ENCODE data around the gene WDR3.

WDR3 gene

GRCh38 chr1:117967881-117968280 lies 38.3 kb downstream of the WDR3 start:
- Histone ChIP-seq H3K27me3 (no peaks in the 10 kb centered on the region), H3K4me3 (no peak overlapping the region), H3K4me2 (no peak overlapping the region), H3K4me1 (no peaks in the 10 kb centered on the region), H4K20me1 (no peaks in the 10 kb centered on the region; a peak in 1 of 22 replicates), H3K9ac (no peak overlapping the region), H3K27ac (no peak overlapping the region), H3K9me3 (replicated peaks in 1 of 11) (no peaks in the 10 kb centered on the region), H3K36me3 (peaks cover 2 to 28% (median 11%) of the 10 kb centered on the region in 11 experiments; a peak in 15 of 22 replicates)
- no peak for TF ChIP-seq Cebpa-rat (IDR thresholded peaks at IDR 0.05)

- Histone ChIP-seq H3K9me3 (replicated peaks in 1 of 11) (no peaks in the 10 kb centered on the region), H3K4me3 (no peak overlapping the region), H3K9ac (no peak overlapping the region), H3K4me1 (no peaks in the 10 kb centered on the region), H4K20me1 (no peaks in the 10 kb centered on the region; a peak in 1 of 22 replicates), H3K27me3 (no peaks in the 10 kb centered on the region), H3K27ac (no peak overlapping the region), H3K36me3 (peaks cover 0 to 5% (median 0%) of the 10 kb centered on the region in 11 experiments; a peak in 4 of 22 replicates), H3K4me2 (no peak overlapping the region)
- TF ChIP-seq Cebpa-rat (IDR thresholded peaks at IDR 0.05) = no peak
Measured at GRCh38 chr1:117970252-117970651, 40.7 kb downstream of the WDR3 start.

GRCh38 chr1:117971777-117972176 lies 42.2 kb downstream of the WDR3 start:
- H3K4me1 ChIP-seq = no peaks in the 10 kb centered on the region
- H4K20me1 ChIP-seq = no peaks in the 10 kb centered on the region; a peak in 1 of 22 replicates
- no peaks in the 10 kb centered on the region for H3K9me3 ChIP-seq (replicated peaks in 1 of 11)
- no peak overlapping the region for H3K9ac ChIP-seq
- H3K27me3 ChIP-seq = no peaks in the 10 kb centered on the region
- no peak for TF ChIP-seq Cebpa-rat (IDR thresholded peaks at IDR 0.05)
- H3K4me2 ChIP-seq = no peak overlapping the region
- H3K4me3 ChIP-seq = no peak overlapping the region
- H3K27ac ChIP-seq = no peak overlapping the region
- H3K36me3 ChIP-seq = no peaks in the 10 kb centered on the region

- Histone ChIP-seq H3K4me1 (no peaks in the 10 kb centered on the region), H3K9ac (no peak overlapping the region), H3K9me3 (replicated peaks in 1 of 11) (no peaks in the 10 kb centered on the region), H4K20me1 (no peaks in the 10 kb centered on the region; a peak in 1 of 22 replicates), H3K4me3 (no peak overlapping the region), H3K27ac (no peak overlapping the region), H3K36me3 (no peaks in the 10 kb centered on the region), H3K4me2 (no peak overlapping the region), H3K27me3 (no peaks in the 10 kb centered on the region)
- no peak for TF ChIP-seq Cebpa-rat (IDR thresholded peaks at IDR 0.05)
Measured at GRCh38 chr1:117976381-117976780, 46.8 kb downstream of the WDR3 start.

GRCh38 chr1:117981455-117982192 lies 52.1 kb downstream of the WDR3 start:
- no peaks in the 10 kb centered on the region for H4K20me1 ChIP-seq

GRCh38 chr1:117985239-117985638 lies 55.7 kb downstream of the WDR3 start:
- H3K4me3 ChIP-seq = no peak overlapping the region
- no peaks in the 10 kb centered on the region for H3K36me3 ChIP-seq
- H3K9ac ChIP-seq = no peak overlapping the region
- H3K27ac ChIP-seq = no peak overlapping the region
- no peaks in the 10 kb centered on the region for H3K9me3 ChIP-seq (replicated peaks in 1 of 11)
- no peaks in the 10 kb centered on the region for H3K4me1 ChIP-seq
- H3K4me2 ChIP-seq = no peak overlapping the region
- H4K20me1 ChIP-seq = no peaks in the 10 kb centered on the region
- TF ChIP-seq Cebpa-rat (IDR thresholded peaks at IDR 0.05) = no peak
- H3K27me3 ChIP-seq = no peaks in the 10 kb centered on the region

More at GRCh38 chr1:117981455-117982192, 52.1 kb downstream of the WDR3 start:
- no peaks in the 10 kb centered on the region for H3K4me1 ChIP-seq
- no peak overlapping the region for H3K4me2 ChIP-seq
- H3K9me3 ChIP-seq (replicated peaks in 1 of 11) = no peaks in the 10 kb centered on the region
- H3K27ac ChIP-seq = no peak overlapping the region
- H3K9ac ChIP-seq = no peak overlapping the region
- H3K27me3 ChIP-seq = no peaks in the 10 kb centered on the region
- TF ChIP-seq Cebpa-rat (IDR thresholded peaks at IDR 0.05) = no peak
- H3K36me3 ChIP-seq = no peaks in the 10 kb centered on the region
- H3K4me3 ChIP-seq = no peak overlapping the region

- no peak for TF ChIP-seq Cebpa-rat (IDR thresholded peaks at IDR 0.05)
- Histone ChIP-seq H3K4me2 (no peak overlapping the region), H4K20me1 (no peaks in the 10 kb centered on the region), H3K27me3 (no peaks in the 10 kb centered on the region), H3K9ac (no peak overlapping the region), H3K4me1 (no peaks in the 10 kb centered on the region), H3K9me3 (replicated peaks in 1 of 11) (no peaks in the 10 kb centered on the region), H3K36me3 (no peaks in the 10 kb centered on the region), H3K27ac (no peak overlapping the region), H3K4me3 (no peak overlapping the region)
Measured at GRCh38 chr1:117985973-117986372, 56.4 kb downstream of the WDR3 start.

GRCh38 chr1:118004312-118004711 lies 74.8 kb downstream of the WDR3 start:
- Histone ChIP-seq H3K4me2 (no peak overlapping the region), H4K20me1 (no peaks in the 10 kb centered on the region), H3K27me3 (no peaks in the 10 kb centered on the region), H3K9ac (no peak overlapping the region), H3K27ac (no peak overlapping the region), H3K4me1 (no peaks in the 10 kb centered on the region), H3K9me3 (replicated peaks in 1 of 11) (peaks cover 0 to 30% (median 12%) of the 10 kb centered on the region in 11 experiments; a peak in 13 of 22 replicates), H3K4me3 (no peak overlapping the region), H3K36me3 (no peaks in the 10 kb centered on the region)
- no peak for TF ChIP-seq Cebpa-rat (IDR thresholded peaks at IDR 0.05)

- Histone ChIP-seq H3K27ac (no peak overlapping the region), H3K4me1 (no peaks in the 10 kb centered on the region), H3K4me3 (no peak overlapping the region), H3K27me3 (no peaks in the 10 kb centered on the region), H3K36me3 (no peaks in the 10 kb centered on the region), H3K9me3 (replicated peaks in 1 of 11) (peaks cover 0 to 24% (median 12%) of the 10 kb centered on the region in 11 experiments; a peak in 9 of 22 replicates), H4K20me1 (no peaks in the 10 kb centered on the region), H3K4me2 (no peak overlapping the region), H3K9ac (no peak overlapping the region)
- no peak for TF ChIP-seq Cebpa-rat (IDR thresholded peaks at IDR 0.05)
Measured at GRCh38 chr1:118007391-118007790, 77.9 kb downstream of the WDR3 start.

GRCh38 chr1:118008011-118008410 lies 78.5 kb downstream of the WDR3 start:
- Histone ChIP-seq H3K4me1 (no peaks in the 10 kb centered on the region), H3K9me3 (replicated peaks in 1 of 11) (peaks cover 0 to 18% (median 11%) of the 10 kb centered on the region in 11 experiments; a peak in 9 of 22 replicates), H3K27ac (no peak overlapping the region), H3K9ac (no peak overlapping the region), H3K36me3 (no peaks in the 10 kb centered on the region), H3K4me3 (no peak overlapping the region), H4K20me1 (no peaks in the 10 kb centered on the region), H3K4me2 (no peak overlapping the region), H3K27me3 (no peaks in the 10 kb centered on the region)
- no peak for TF ChIP-seq Cebpa-rat (IDR thresholded peaks at IDR 0.05)

All from BLaER1 treated with 17β-estradiol and CSF1 and Interleukin-3, amounts not matched to agents 10 nM and 100 nM (cell line).